GM12878 (cell line): ENCODE data around the gene SWT1. TPM values are rescaled to one million over a fixed set of nuclear protein-coding genes. Genes with fewer than 3 reads are reported as not detected.

Experiments used
- ATAC-seq: fragments of 200-7000 bp; cut with Tn5 transposase; 3 replicates; pipeline ENCODE4 v1.9.1; 2020; ENCODE audit warnings: mild to moderate bottlenecking, moderate library complexity
- BruUV-seq: library from RNA; stranded (reverse); fragments of 400-500 nt; replicated peaks from 2 replicates; lab custom pipeline; 2021; lab: Mats Ljungman, UMichigan
- CTCF ChIA-PET: fragments of 300-600 bp; sonication (Branson Sonifier 250); formaldehyde crosslinking; extraction: SDS; loops from one replicate; lab custom pipeline; 2021; ENCODE audit warnings: inconsistent platforms; lab: Yijun Ruan, JAX
- POLR2A ChIA-PET: fragments of 350-600 bp; formaldehyde crosslinking; extraction: SDS; loops from one replicate; lab custom pipeline; 2021; ENCODE audit warnings: inconsistent platforms; lab: Charles Lee
- RAD21 ChIA-PET: fragments of 300-600 bp; sonication (Branson Sonifier 250); formaldehyde crosslinking; loops from one replicate; lab custom pipeline; 2023; ENCODE audit warnings: antibody characterized with exemption; ENCODE audit not compliant: unreplicated experiment; lab: Charles Lee
- SMC1A ChIA-PET: fragments of 300-600 bp; sonication (Branson Sonifier 250); formaldehyde crosslinking; loops from one replicate; lab custom pipeline; 2023; ENCODE audit not compliant: unreplicated experiment, uncharacterized antibody; lab: Charles Lee
- DNase-seq: peaks from one replicate; pipeline ENCODE4 v3.0.0-alpha.2; 2011; ENCODE audit warnings: low read depth, low spot score
- FAIRE-seq: peaks from 3 replicates; lab custom pipeline; 2011; peaks lifted over from hg19 to GRCh38; lab: Jason Lieb, UNC
- H2AFZ ChIP-seq: 2 replicates; pipeline ENCODE4 v1.6.0; 2011; ENCODE audit warnings: low read depth, low read length, control low read depth; ENCODE audit not compliant: control insufficient read depth
- H3K27ac ChIP-seq: 2 replicates; pipeline ENCODE4 v1.5.1; 2011; ENCODE audit warnings: control low read depth; ENCODE audit not compliant: control insufficient read depth, insufficient read depth
- H3K27me3 ChIP-seq, 2 experiments: replicated peaks in 1 of 2; 2 replicates each; pipeline versions ENCODE4 v1.6.0 to v1.6.1; 2011; ENCODE audit warnings: low read length in 1 of 2; ENCODE audit not compliant: control insufficient read depth in 2 of 2, insufficient read depth in 2 of 2
- H3K36me3 ChIP-seq, 2 experiments: 2 replicates each; pipeline ENCODE4 v1.5.1; 2011; ENCODE audit warnings: low read length in 1 of 2; ENCODE audit not compliant: control insufficient read depth in 2 of 2, insufficient read depth in 2 of 2
- H3K4me1 ChIP-seq: 2 replicates; pipeline ENCODE4 v1.6.1; 2011; ENCODE audit warnings: mild to moderate bottlenecking, low read length, moderate library complexity, mixed read lengths; ENCODE audit not compliant: control insufficient read depth, insufficient read depth
- H3K4me2 ChIP-seq: 2 replicates; pipeline ENCODE4 v1.6.0; 2011; ENCODE audit warnings: control low read depth; ENCODE audit not compliant: control insufficient read depth, insufficient read depth
- H3K4me3 ChIP-seq: fragments of 200-600 bp; sonication (generic); 2 replicates; pipeline ENCODE4 v1.5.1; 2016
- H3K79me2 ChIP-seq: 2 replicates; pipeline ENCODE4 v1.6.0; 2011; ENCODE audit warnings: low read length; ENCODE audit not compliant: control insufficient read depth, insufficient read depth
- H3K9ac ChIP-seq: 2 replicates; pipeline ENCODE4 v1.8.0; 2011; ENCODE audit warnings: low read length, control low read depth, mixed read lengths; ENCODE audit not compliant: control insufficient read depth, insufficient read depth
- H3K9me3 ChIP-seq: replicated peaks from 3 replicates; pipeline ENCODE4 v1.5.1; 2011; ENCODE audit warnings: mild to moderate bottlenecking, low read length; ENCODE audit not compliant: control insufficient read depth, insufficient read depth
- H4K20me1 ChIP-seq: 2 replicates; pipeline ENCODE4 v1.6.0; 2011; ENCODE audit not compliant: control insufficient read depth, insufficient read depth
- ASH2L ChIP-seq: fragments of 300-600, 200-600 bp; sonication (generic); IDR thresholded peaks from 2 replicates; pipeline ENCODE4 v1.6.1; 2017; ENCODE audit warnings: low read depth, mild to moderate bottlenecking, borderline replicate concordance
- ATF7 ChIP-seq: fragments of 450-650 bp; IDR thresholded peaks from 2 replicates; pipeline ENCODE4 v1.6.1; 2016; ENCODE audit warnings: low read depth, mild to moderate bottlenecking
- BMI1 ChIP-seq: fragments of 450-650 bp; IDR thresholded peaks from 2 replicates; pipeline ENCODE4 v1.6.1; 2016; ENCODE audit warnings: mild to moderate bottlenecking, moderate library complexity, borderline replicate concordance
- CBX3 ChIP-seq: fragments of 200-600 bp; sonication (generic); IDR thresholded peaks from 2 replicates; pipeline ENCODE4 v1.6.1; 2016; ENCODE audit warnings: low read depth, borderline replicate concordance
- EZH2 ChIP-seq: IDR thresholded peaks from 2 replicates; pipeline ENCODE4 v1.6.1; 2012; ENCODE audit warnings: low read depth, mild to moderate bottlenecking, control low read depth, inconsistent platforms, low read length, borderline replicate concordance; ENCODE audit not compliant: control insufficient read depth
- IKZF1 ChIP-seq: fragments of 450-650 bp; conservative IDR thresholded peaks from 2 replicates; pipeline ENCODE4 v1.6.1; 2017; ENCODE audit warnings: antibody characterized with exemption, mild to moderate bottlenecking
- IRF4 ChIP-seq: IDR thresholded peaks from 2 replicates; pipeline ENCODE4 v1.6.1; 2011; ENCODE audit warnings: low read depth, low read length
- JUNB ChIP-seq: IDR thresholded peaks from 2 replicates; pipeline ENCODE4 v1.6.1; 2016; ENCODE audit warnings: antibody characterized with exemption, mild to moderate bottlenecking
- MXI1 ChIP-seq: fragments of 150-350 bp; IDR thresholded peaks from 2 replicates; pipeline ENCODE4 v1.6.1; 2011; ENCODE audit warnings: low read depth, mild to moderate bottlenecking, inconsistent platforms, low read length, improper control_type of control experiment
- RUNX3 ChIP-seq: IDR thresholded peaks from 2 replicates; pipeline ENCODE4 v1.6.1; 2012; ENCODE audit warnings: low read length, inconsistent platforms
- TCF12 ChIP-seq: IDR thresholded peaks from 2 replicates; pipeline ENCODE4 v1.6.1; 2011; ENCODE audit warnings: low read depth, mild to moderate bottlenecking, low read length
- ZNF384 ChIP-seq: IDR thresholded peaks from 2 replicates; pipeline ENCODE4 v1.6.1; 2012; ENCODE audit warnings: low read depth, mild to moderate bottlenecking, low read length, improper control_type of control experiment, borderline replicate concordance
- ZNF622 ChIP-seq: fragments of 450-650 bp; IDR thresholded peaks from 2 replicates; pipeline ENCODE4 v1.6.1; 2017; ENCODE audit warnings: mild to moderate bottlenecking, inconsistent platforms
- ZSCAN29 ChIP-seq: fragments of 450-650 bp; IDR thresholded peaks from 2 replicates; pipeline ENCODE4 v1.6.1; 2017; ENCODE audit warnings: mild to moderate bottlenecking, moderate library complexity
- in situ Hi-C: fragments of 300-500 bp; cut with MboI; formaldehyde crosslinking; loops from 9 replicates; pipeline ENCODE4 v1.14.3; 2018; ENCODE audit warnings: mixed read lengths
- intact Hi-C: fragments of 100-400 bp; cut with micrococcal nuclease; formaldehyde crosslinking; loops from one replicate; pipeline ENCODE4 v1.14.2; 2022; ENCODE audit not compliant: unreplicated experiment
- polyA plus RNA-seq, 11 experiments: library from polyadenylated mRNA; depleted of rRNA in 4 of 11; unstranded in 6 of 11; stranded (reverse) in 5 of 11; fragments of >200 nt; fragmentation: Nextera tagmentation in 4 of 11; fragmentation: Illumina TruSeq in 1 of 11; extraction: Ambion mirVana in 4 of 11; extraction: Trizol in 1 of 11; gene quantifications; 1 replicate in 1 of 11; 2 replicates in 10 of 11; pipeline versions ENCODE4 v1.2.1 to v1.2.3, GENCODE V29; 2011 to 2016; ENCODE audit warnings: inconsistent platforms in 2 of 11, missing spikeins in 2 of 11, low read depth in 1 of 11
- total RNA-seq, 4 experiments: library from RNA; depleted of rRNA in 3 of 4; stranded (reverse); fragments of >200 nt in 3 of 4; fragmentation: Illumina TruSeq in 1 of 4; extraction: Trizol in 1 of 4; gene quantifications; 2 replicates each; pipeline versions ENCODE4 v1.2.1 to v1.2.3, GENCODE V29; 2013 to 2021
- TF ChIP-seq, protein P1 (sequence below): fragments of 450-650 bp; IDR thresholded peaks from 2 replicates; pipeline ENCODE4 v1.6.1; 2016; ENCODE audit warnings: mild to moderate bottlenecking, moderate library complexity, borderline replicate concordance
- TF ChIP-seq, protein P2 (sequence below): fragments of 450-650 bp; IDR thresholded peaks from 2 replicates; pipeline ENCODE4 v1.6.1; 2017; ENCODE audit warnings: borderline replicate concordance
- TF ChIP-seq, protein P3 (sequence below): fragments of 450-650 bp; IDR thresholded peaks from 2 replicates; pipeline ENCODE4 v1.6.1; 2017; ENCODE audit warnings: mild to moderate bottlenecking, moderate library complexity

Gene SWT1
- total and polyA plus RNA-seq, 10 of the 15 experiments (the other 5 are each of a cell fraction or from before 2014, with no cell fraction given) = 1.0 to 4.2 (median 2.6) TPM

DNA sequence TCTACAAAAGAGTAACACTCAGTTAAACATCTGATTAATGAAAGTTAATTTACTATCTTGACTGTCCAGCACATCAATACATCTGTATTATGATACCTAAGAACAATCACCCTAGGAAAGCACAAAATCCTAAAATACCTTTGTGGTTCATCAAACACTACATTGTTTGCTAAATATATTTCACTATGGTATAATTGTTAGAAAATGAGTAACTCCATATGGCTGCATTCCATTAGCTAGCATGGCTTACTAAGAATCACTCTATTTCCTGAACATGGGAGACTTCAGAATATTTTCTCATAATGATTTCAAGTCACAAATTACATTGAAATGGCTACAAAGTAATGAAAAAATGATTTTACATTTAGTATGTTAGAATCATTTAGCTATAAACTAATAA, 12.7 kb upstream of the SWT1 start:
- no peak overlapping the region for H2AFZ ChIP-seq
- ATAC-seq = no peak
- H4K20me1 ChIP-seq = no peaks in the 10 kb centered on the region
- H3K79me2 ChIP-seq = no peaks in the 10 kb centered on the region
- RAD21 ChIA-PET = interaction anchor here (1.3 kb wide), 1 partner anchor 26 kb away, joined by 3 read pairs; no protein-coding TSS in a partner anchor
- H3K4me2 ChIP-seq = no peak overlapping the region
- in situ Hi-C loops (no loop called here), intact Hi-C loops (no loop called here)
- no TSS peak for BruUV-seq
- H3K9ac ChIP-seq = no peak overlapping the region
- peaks cover 0 to 8% of the 10 kb centered on the region in 2 experiments; a peak in 2 of 4 replicates for H3K36me3 ChIP-seq
- no peaks in the 10 kb centered on the region for H3K4me1 ChIP-seq
- SMC1A ChIA-PET = interaction anchor here (1.1 to 3.1 kb wide), 3 partner anchors 14 to 73 kb away, joined by 3 to 15 read pairs (median 3); no protein-coding TSS in a partner anchor
- FAIRE-seq = no peak
- H3K9me3 ChIP-seq = no peaks in the 10 kb centered on the region
- H3K27me3 ChIP-seq = no peaks in the 10 kb centered on the region
- H3K27ac ChIP-seq = no peak overlapping the region
- no peak for DNase-seq
- no peak overlapping the region for H3K4me3 ChIP-seq
- CTCF ChIA-PET = interaction anchor here (0.8 to 4.1 kb wide), 3 partner anchors 10 to 26 kb away, joined by 3 to 25 read pairs (median 5); no protein-coding TSS in a partner anchor
- POLR2A ChIA-PET = no interaction called here
- no peak for TF ChIP-seq MXI1
- TF ChIP-seq ZSCAN29 = no peak
- TF ChIP-seq, protein P1, sequence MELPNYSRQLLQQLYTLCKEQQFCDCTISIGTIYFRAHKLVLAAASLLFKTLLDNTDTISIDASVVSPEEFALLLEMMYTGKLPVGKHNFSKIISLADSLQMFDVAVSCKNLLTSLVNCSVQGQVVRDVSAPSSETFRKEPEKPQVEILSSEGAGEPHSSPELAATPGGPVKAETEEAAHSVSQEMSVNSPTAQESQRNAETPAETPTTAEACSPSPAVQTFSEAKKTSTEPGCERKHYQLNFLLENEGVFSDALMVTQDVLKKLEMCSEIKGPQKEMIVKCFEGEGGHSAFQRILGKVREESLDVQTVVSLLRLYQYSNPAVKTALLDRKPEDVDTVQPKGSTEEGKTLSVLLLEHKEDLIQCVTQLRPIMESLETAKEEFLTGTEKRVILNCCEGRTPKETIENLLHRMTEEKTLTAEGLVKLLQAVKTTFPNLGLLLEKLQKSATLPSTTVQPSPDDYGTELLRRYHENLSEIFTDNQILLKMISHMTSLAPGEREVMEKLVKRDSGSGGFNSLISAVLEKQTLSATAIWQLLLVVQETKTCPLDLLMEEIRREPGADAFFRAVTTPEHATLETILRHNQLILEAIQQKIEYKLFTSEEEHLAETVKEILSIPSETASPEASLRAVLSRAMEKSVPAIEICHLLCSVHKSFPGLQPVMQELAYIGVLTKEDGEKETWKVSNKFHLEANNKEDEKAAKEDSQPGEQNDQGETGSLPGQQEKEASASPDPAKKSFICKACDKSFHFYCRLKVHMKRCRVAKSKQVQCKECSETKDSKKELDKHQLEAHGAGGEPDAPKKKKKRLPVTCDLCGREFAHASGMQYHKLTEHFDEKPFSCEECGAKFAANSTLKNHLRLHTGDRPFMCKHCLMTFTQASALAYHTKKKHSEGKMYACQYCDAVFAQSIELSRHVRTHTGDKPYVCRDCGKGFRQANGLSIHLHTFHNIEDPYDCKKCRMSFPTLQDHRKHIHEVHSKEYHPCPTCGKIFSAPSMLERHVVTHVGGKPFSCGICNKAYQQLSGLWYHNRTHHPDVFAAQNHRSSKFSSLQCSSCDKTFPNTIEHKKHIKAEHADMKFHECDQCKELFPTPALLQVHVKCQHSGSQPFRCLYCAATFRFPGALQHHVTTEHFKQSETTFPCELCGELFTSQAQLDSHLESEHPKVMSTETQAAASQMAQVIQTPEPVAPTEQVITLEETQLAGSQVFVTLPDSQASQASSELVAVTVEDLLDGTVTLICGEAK = no peak
- no peak for TF ChIP-seq IKZF1
- TF ChIP-seq JUNB = no peak
- TF ChIP-seq, protein P2, sequence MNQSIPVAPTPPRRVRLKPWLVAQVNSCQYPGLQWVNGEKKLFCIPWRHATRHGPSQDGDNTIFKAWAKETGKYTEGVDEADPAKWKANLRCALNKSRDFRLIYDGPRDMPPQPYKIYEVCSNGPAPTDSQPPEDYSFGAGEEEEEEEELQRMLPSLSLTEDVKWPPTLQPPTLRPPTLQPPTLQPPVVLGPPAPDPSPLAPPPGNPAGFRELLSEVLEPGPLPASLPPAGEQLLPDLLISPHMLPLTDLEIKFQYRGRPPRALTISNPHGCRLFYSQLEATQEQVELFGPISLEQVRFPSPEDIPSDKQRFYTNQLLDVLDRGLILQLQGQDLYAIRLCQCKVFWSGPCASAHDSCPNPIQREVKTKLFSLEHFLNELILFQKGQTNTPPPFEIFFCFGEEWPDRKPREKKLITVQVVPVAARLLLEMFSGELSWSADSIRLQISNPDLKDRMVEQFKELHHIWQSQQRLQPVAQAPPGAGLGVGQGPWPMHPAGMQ = no peak
- no peak for TF ChIP-seq RUNX3
- no peak for TF ChIP-seq ASH2L
- no peak for TF ChIP-seq EZH2
- no peak for TF ChIP-seq ZNF622
- TF ChIP-seq BMI1 = no peak
- no peak for TF ChIP-seq CBX3
- TF ChIP-seq ATF7 = no peak
- no peak for TF ChIP-seq IRF4
- TF ChIP-seq TCF12 = no peak
- TF ChIP-seq ZNF384 = no peak
- TF ChIP-seq, protein P3, sequence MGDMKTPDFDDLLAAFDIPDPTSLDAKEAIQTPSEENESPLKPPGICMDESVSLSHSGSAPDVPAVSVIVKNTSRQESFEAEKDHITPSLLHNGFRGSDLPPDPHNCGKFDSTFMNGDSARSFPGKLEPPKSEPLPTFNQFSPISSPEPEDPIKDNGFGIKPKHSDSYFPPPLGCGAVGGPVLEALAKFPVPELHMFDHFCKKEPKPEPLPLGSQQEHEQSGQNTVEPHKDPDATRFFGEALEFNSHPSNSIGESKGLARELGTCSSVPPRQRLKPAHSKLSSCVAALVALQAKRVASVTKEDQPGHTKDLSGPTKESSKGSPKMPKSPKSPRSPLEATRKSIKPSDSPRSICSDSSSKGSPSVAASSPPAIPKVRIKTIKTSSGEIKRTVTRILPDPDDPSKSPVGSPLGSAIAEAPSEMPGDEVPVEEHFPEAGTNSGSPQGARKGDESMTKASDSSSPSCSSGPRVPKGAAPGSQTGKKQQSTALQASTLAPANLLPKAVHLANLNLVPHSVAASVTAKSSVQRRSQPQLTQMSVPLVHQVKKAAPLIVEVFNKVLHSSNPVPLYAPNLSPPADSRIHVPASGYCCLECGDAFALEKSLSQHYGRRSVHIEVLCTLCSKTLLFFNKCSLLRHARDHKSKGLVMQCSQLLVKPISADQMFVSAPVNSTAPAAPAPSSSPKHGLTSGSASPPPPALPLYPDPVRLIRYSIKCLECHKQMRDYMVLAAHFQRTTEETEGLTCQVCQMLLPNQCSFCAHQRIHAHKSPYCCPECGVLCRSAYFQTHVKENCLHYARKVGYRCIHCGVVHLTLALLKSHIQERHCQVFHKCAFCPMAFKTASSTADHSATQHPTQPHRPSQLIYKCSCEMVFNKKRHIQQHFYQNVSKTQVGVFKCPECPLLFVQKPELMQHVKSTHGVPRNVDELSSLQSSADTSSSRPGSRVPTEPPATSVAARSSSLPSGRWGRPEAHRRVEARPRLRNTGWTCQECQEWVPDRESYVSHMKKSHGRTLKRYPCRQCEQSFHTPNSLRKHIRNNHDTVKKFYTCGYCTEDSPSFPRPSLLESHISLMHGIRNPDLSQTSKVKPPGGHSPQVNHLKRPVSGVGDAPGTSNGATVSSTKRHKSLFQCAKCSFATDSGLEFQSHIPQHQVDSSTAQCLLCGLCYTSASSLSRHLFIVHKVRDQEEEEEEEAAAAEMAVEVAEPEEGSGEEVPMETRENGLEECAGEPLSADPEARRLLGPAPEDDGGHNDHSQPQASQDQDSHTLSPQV = no peak
